HUES64 (cell line): Measurements from ENCODE around the gene SPEG.
A peak's percentile ranks its signal among the peaks of the same experiment; 100 is the strongest.

Source experiments
- H3K27ac ChIP-seq: 2 replicates; pipeline ENCODE4 v1.7.0; 2013; ENCODE audit warnings: low read depth, low read length, inconsistent platforms
- H3K27me3 ChIP-seq: 2 replicates; pipeline ENCODE4 v1.6.1; 2013; ENCODE audit warnings: mild to moderate bottlenecking, low read length; ENCODE audit not compliant: insufficient read depth
- H3K36me3 ChIP-seq: 2 replicates; pipeline ENCODE4 v1.6.1; 2013; ENCODE audit warnings: mild to moderate bottlenecking, low read length; ENCODE audit not compliant: insufficient read depth
- H3K4me1 ChIP-seq: 2 replicates; pipeline ENCODE4 v1.6.1; 2013; ENCODE audit warnings: mild to moderate bottlenecking, low read length, moderate library complexity; ENCODE audit not compliant: insufficient read depth
- H3K4me3 ChIP-seq: 2 replicates; pipeline ENCODE4 v1.5.1; 2013; ENCODE audit warnings: mild to moderate bottlenecking, low read length, moderate library complexity
- H3K9ac ChIP-seq: 2 replicates; pipeline ENCODE4 v1.6.1; 2013; ENCODE audit warnings: mild to moderate bottlenecking, low read depth, low read length
- H3K9me3 ChIP-seq: 2 replicates; pipeline ENCODE4 v1.6.1; 2013; ENCODE audit warnings: low read depth, low read length; ENCODE audit not compliant: insufficient read depth
- WGBS: fragments of 150-250, 120-280 bp; methylation state at CpG from one replicate; pipeline ENCODE4 v1.1.7; 2013; ENCODE audit warnings: missing lambda C conversion rate; 5-methylcytosine and 5-hydroxymethylcytosine counted together

Gene SPEG

DNA sequence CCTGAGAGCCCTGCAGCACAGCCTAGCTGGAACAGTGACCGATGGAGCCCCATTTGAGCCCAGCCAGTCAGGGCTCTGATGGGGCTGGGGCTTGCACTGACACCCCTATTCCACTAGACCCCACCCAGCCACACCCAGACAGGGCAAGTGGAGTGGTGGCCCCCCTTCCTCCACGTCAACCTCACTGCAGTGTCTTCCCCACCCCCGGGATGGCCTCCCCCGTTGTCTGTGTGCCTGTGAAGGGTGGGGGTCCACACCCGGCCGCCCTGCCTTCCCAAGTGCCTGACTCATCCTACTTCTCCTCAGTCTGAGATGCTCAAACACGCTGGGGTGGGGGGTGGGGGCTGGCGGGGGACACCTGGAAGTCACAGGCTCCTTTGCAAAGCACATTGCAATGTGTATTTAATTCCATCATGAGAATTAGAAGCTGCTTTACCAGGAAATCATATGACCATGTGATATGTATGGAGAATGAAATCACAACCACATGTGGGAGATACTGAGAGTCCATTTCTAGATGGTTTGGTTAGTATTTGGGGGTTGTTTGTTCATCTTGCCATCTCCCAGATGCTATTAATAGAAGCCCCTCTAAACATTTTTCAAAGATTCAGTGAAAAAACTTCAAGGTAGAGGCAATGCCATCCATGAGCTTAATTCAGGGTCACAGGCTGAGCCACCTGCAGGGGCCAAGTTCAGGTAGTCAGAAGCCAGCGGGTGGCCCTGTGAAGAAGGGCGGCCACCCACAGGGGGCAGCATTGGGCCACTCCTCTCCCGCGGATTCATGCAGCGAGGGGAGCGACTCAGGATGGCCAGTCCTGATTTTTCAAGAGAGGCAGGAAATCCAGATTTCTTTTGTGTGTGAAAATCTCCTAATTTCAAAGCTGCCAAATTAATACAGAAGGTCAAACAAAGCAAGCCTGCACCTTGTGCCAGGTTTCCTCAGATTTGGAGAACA lies 41.3 kb downstream of the SPEG start:
- H3K4me3 ChIP-seq, result peak overlapping the region; percentile 50
- H3K36me3 ChIP-seq, result no peaks in the 10 kb centered on the region; the same call in 1 of the 2 replicates
- no peak overlapping the region for H3K27ac ChIP-seq
- no peaks in the 10 kb centered on the region for H3K27me3 ChIP-seq
- H3K9ac ChIP-seq, result no peak overlapping the region
- no peaks in the 10 kb centered on the region for H3K4me1 ChIP-seq
- no peaks in the 10 kb centered on the region for H3K9me3 ChIP-seq
- WGBS, result 28% methylated on average over 10 of the region's 14 CpGs

DNA sequence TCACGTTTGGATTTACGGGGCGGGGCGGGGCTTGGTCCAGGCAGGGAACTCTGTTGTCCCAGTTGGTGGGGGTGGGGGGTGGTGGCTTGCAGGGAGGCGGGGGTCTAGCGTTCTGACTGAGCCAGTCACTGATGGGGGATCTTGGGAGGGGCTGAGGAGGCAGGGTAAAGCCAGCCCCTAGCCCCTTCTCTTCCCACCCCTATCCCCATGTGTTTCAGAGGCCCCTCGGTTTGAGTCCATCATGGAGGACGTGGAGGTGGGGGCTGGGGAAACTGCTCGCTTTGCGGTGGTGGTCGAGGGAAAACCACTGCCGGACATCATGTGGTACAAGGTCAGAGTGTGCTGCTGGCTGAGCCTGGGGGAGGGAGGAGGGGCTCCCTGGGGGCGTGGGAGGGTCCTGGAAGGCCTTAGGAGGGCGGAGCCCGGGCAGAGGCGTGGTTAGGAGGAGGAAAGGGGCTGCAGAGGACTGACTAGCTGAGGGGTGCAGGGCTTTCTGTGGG lies 42.1 kb downstream of the SPEG start:
- no peak overlapping the region; the same call in 1 of the 2 replicates for H3K27ac ChIP-seq
- H3K4me3 ChIP-seq, result peak overlapping the region; percentile 50
- H3K9ac ChIP-seq, result no peak overlapping the region
- WGBS, result 2% methylated on average over 14 of the region's 16 CpGs
- H3K4me1 ChIP-seq, result no peaks in the 10 kb centered on the region
- H3K9me3 ChIP-seq, result no peaks in the 10 kb centered on the region
- H3K36me3 ChIP-seq, result no peaks in the 10 kb centered on the region; the same call in 1 of the 2 replicates
- H3K27me3 ChIP-seq, result peaks cover 2% of the 10 kb centered on the region

DNA sequence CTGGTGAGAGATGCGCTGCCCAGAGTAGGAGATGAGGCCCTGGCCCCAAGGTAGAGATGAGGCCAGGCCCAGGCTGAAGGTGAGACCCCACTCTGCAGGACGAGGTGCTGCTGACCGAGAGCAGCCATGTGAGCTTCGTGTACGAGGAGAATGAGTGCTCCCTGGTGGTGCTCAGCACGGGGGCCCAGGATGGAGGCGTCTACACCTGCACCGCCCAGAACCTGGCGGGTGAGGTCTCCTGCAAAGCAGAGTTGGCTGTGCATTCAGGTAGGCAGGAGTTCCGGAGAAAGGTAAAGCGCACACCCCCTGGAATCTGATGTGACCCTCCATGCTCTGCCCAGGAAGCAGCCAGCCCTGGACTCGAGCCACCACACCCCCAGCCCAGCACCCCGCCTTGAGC lies 42.5 kb downstream of the SPEG start:
- WGBS, result 68% methylated on average over 13 of the region's 13 CpGs
- no peak overlapping the region for H3K9ac ChIP-seq
- no peaks in the 10 kb centered on the region for H3K4me1 ChIP-seq
- peak overlapping the region; percentile 50; the same call in 1 of the 2 replicates for H3K4me3 ChIP-seq
- no peak overlapping the region for H3K27ac ChIP-seq
- no peaks in the 10 kb centered on the region for H3K9me3 ChIP-seq
- H3K36me3 ChIP-seq, result no peaks in the 10 kb centered on the region; the same call in 1 of the 2 replicates
- peaks cover 7% of the 10 kb centered on the region for H3K27me3 ChIP-seq

DNA sequence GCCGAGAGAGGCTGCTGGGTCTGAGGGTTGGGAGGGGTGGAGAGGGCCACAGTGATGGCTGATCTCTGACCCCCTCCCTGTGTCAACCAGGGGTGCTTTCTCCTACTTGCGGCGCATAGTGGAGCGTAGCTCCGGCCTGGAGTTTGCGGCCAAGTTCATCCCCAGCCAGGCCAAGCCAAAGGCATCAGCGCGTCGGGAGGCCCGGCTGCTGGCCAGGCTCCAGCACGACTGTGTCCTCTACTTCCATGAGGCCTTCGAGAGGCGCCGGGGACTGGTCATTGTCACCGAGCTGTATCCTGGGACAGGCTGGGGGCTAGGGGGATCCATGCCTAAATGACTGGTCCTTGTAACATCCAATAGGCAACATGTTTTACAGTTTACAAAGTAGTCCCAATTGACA lies 43.2 kb downstream of the SPEG start:
- Histone ChIP-seq H3K9ac (no peak overlapping the region), H3K36me3 (no peaks in the 10 kb centered on the region; the same call in 1 of the 2 replicates), H3K9me3 (no peaks in the 10 kb centered on the region), H3K27ac (no peak overlapping the region), H3K27me3 (peaks cover 13% of the 10 kb centered on the region), H3K4me1 (no peaks in the 10 kb centered on the region), H3K4me3 (no peak overlapping the region)
- WGBS, result 93% methylated on average over 15 of the region's 15 CpGs

DNA sequence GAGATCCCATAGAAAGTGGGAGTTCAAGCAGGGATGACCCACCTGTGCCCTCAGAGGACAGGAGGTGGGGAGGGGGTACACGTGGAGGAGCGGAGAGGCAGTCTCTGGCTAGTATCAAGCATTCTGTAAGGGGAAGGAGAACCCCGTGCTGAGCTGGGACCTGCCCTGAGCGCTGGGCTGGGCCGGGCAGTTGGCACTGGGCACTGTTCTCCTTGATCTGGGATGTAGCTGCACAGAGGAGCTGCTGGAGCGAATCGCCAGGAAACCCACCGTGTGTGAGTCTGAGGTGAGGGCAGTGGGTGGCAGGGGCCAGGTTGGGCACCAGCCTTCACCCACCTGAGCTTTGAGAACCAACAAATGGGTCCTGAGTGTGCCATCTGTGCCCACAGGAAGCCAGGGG lies 44.3 kb downstream of the SPEG start:
- no peaks in the 10 kb centered on the region; the same call in 1 of the 2 replicates for H3K36me3 ChIP-seq
- no peak overlapping the region for H3K27ac ChIP-seq
- 92% methylated on average over 8 of the region's 8 CpGs for WGBS
- H3K9me3 ChIP-seq, result no peaks in the 10 kb centered on the region
- H3K4me3 ChIP-seq, result no peak overlapping the region
- no peaks in the 10 kb centered on the region; the same call in 1 of the 2 replicates for H3K4me1 ChIP-seq
- peaks cover 24% of the 10 kb centered on the region for H3K27me3 ChIP-seq
- no peak overlapping the region for H3K9ac ChIP-seq

DNA sequence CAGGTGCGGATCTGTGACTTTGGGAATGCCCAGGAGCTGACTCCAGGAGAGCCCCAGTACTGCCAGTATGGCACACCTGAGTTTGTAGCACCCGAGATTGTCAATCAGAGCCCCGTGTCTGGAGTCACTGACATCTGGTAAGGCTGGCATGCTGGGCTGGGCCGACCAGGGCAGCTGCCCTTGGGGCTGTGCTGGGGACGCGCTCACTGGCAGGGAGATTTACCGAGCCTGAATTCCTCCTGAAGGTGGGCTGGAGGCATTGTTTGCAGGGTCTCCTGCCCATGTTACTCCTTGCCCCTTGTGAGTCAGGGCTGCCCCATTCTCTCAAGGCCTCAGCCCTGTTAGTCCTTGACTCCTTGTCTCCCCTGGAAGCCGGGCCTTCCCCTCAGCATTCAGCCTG lies 45.4 kb downstream of the SPEG start:
- H3K4me3 ChIP-seq, result no peak overlapping the region
- H3K9ac ChIP-seq, result no peak overlapping the region
- H3K4me1 ChIP-seq, result no peaks in the 10 kb centered on the region; the same call in 1 of the 2 replicates
- no peaks in the 10 kb centered on the region; the same call in 1 of the 2 replicates for H3K36me3 ChIP-seq
- no peaks in the 10 kb centered on the region for H3K9me3 ChIP-seq
- no peak overlapping the region for H3K27ac ChIP-seq
- WGBS, result 93% methylated on average over 8 of the region's 8 CpGs
- peaks cover 35% of the 10 kb centered on the region for H3K27me3 ChIP-seq

DNA sequence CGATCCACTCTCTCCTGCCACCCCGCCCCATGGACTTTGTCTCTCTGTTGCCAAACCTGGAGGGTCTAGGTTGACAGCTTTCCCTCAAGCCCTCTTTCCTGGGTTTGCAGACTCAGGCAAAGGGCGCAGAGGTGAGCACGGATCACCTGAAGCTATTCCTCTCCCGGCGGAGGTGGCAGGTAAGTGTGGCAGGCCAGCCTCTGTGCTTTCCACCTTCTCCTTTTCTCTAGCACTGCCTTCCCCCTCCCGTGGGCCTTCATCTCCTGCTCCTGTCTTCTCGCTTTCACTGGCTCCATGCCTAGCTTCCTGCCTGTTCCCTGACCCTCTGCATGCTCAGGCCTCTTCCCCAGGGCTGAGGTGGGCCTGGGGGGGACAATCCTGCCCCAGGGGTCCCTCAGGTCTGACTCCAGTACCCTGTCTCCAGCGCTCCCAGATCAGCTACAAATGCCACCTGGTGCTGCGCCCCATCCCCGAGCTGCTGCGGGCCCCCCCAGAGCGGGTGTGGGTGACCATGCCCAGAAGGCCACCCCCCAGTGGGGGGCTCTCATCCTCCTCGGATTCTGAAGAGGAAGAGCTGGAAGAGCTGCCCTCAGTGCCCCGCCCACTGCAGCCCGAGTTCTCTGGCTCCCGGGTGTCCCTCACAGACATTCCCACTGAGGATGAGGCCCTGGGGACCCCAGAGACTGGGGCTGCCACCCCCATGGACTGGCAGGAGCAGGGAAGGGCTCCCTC lies 48.2 kb downstream of the SPEG start:
- no peaks in the 10 kb centered on the region; the same call in 1 of the 2 replicates for H3K36me3 ChIP-seq
- peaks cover 12% of the 10 kb centered on the region for H3K4me1 ChIP-seq
- peaks cover 62% of the 10 kb centered on the region for H3K27me3 ChIP-seq
- no peak overlapping the region for H3K4me3 ChIP-seq
- WGBS, result 77% methylated on average over 17 of the region's 17 CpGs
- H3K9ac ChIP-seq, result no peak overlapping the region
- no peaks in the 10 kb centered on the region for H3K9me3 ChIP-seq
- H3K27ac ChIP-seq, result no peak overlapping the region

DNA sequence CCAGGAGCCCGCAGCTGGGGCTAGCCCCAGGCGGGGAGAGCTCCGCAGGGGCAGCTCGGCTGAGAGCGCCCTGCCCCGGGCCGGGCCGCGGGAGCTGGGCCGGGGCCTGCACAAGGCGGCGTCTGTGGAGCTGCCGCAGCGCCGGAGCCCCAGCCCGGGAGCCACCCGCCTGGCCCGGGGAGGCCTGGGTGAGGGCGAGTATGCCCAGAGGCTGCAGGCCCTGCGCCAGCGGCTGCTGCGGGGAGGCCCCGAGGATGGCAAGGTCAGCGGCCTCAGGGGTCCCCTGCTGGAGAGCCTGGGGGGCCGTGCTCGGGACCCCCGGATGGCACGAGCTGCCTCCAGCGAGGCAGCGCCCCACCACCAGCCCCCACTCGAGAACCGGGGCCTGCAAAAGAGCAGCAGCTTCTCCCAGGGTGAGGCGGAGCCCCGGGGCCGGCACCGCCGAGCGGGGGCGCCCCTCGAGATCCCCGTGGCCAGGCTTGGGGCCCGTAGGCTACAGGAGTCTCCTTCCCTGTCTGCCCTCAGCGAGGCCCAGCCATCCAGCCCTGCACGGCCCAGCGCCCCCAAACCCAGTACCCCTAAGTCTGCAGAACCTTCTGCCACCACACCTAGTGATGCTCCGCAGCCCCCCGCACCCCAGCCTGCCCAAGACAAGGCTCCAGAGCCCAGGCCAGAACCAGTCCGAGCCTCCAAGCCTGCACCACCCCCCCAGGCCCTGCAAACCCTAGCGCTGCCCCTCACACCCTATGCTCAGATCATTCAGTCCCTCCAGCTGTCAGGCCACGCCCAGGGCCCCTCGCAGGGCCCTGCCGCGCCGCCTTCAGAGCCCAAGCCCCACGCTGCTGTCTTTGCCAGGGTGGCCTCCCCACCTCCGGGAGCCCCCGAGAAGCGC lies 49.1 kb downstream of the SPEG start:
- peaks cover 12% of the 10 kb centered on the region for H3K4me1 ChIP-seq
- H3K27me3 ChIP-seq, result peaks cover 62% of the 10 kb centered on the region
- no peak overlapping the region for H3K9ac ChIP-seq
- WGBS, result 39% methylated on average over 58 of the region's 58 CpGs
- no peak overlapping the region for H3K27ac ChIP-seq
- H3K9me3 ChIP-seq, result no peaks in the 10 kb centered on the region
- peak overlapping the region; percentile 42 for H3K4me3 ChIP-seq
- H3K36me3 ChIP-seq, result no peaks in the 10 kb centered on the region; the same call in 1 of the 2 replicates

DNA sequence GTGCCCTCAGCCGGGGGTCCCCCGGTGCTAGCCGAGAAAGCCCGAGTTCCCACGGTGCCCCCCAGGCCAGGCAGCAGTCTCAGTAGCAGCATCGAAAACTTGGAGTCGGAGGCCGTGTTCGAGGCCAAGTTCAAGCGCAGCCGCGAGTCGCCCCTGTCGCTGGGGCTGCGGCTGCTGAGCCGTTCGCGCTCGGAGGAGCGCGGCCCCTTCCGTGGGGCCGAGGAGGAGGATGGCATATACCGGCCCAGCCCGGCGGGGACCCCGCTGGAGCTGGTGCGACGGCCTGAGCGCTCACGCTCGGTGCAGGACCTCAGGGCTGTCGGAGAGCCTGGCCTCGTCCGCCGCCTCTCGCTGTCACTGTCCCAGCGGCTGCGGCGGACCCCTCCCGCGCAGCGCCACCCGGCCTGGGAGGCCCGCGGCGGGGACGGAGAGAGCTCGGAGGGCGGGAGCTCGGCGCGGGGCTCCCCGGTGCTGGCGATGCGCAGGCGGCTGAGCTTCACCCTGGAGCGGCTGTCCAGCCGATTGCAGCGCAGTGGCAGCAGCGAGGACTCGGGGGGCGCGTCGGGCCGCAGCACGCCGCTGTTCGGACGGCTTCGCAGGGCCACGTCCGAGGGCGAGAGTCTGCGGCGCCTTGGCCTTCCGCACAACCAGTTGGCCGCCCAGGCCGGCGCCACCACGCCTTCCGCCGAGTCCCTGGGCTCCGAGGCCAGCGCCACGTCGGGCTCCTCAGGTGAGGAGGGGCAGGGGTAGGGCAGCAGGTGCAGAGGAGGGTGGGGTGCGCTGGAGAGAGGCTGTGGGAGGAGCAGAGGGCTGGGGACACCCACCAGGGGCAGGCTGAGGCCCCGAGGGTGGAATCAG lies 49.9 kb downstream of the SPEG start:
- H3K27ac ChIP-seq, result no peak overlapping the region
- 3% methylated on average over 89 of the region's 89 CpGs for WGBS
- H3K36me3 ChIP-seq, result no peaks in the 10 kb centered on the region; the same call in 1 of the 2 replicates
- H3K4me3 ChIP-seq, result peak overlapping the region; percentile 42
- H3K4me1 ChIP-seq, result peaks cover 12% of the 10 kb centered on the region
- no peaks in the 10 kb centered on the region for H3K9me3 ChIP-seq
- peaks cover 62% of the 10 kb centered on the region for H3K27me3 ChIP-seq
- no peak overlapping the region for H3K9ac ChIP-seq

DNA sequence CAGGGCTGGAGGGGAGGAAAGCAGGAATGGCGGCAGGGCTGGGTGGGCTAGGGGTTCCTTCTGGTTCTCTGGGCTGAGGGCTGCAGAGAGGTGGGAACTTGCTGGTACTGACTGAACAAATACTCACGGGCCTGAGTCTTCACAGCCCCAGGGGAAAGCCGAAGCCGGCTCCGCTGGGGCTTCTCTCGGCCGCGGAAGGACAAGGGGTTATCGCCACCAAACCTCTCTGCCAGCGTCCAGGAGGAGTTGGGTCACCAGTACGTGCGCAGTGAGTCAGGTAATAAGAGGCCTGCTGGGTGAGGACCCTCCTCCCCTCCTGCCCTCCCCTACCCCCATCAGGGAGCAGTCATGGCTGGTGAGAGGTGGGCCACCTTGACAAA lies 50.5 kb downstream of the SPEG start:
- H3K4me1 ChIP-seq, result peaks cover 12% of the 10 kb centered on the region
- no peaks in the 10 kb centered on the region; the same call in 1 of the 2 replicates for H3K36me3 ChIP-seq
- H3K4me3 ChIP-seq, result peak overlapping the region; percentile 42
- H3K9ac ChIP-seq, result no peak overlapping the region
- H3K27ac ChIP-seq, result no peak overlapping the region
- H3K9me3 ChIP-seq, result no peaks in the 10 kb centered on the region
- 59% methylated on average over 11 of the region's 12 CpGs for WGBS
- H3K27me3 ChIP-seq, result peaks cover 62% of the 10 kb centered on the region
